Neural crest cell (in vitro differentiated cells): Measurements from ENCODE around the gene MEF2C. TPM values are rescaled to one million over a fixed set of nuclear protein-coding genes. Genes with fewer than 3 reads are reported as not detected.

ENCODE experiments used
- DNase-seq: peaks from one replicate; pipeline ENCODE4 v3.0.0; 2021; ENCODE audit warnings: low read depth, mixed read lengths, low spot score
- H3K27ac Mint-ChIP-seq: one replicate; pipeline ENCODE4 v1.8.0; 2021; ENCODE audit warnings: mild to moderate bottlenecking, mixed read lengths; ENCODE audit not compliant: unreplicated experiment
- H3K27me3 Mint-ChIP-seq: 2 replicates; pipeline ENCODE4 v1.8.0; 2021; ENCODE audit warnings: low read depth, mild to moderate bottlenecking, mixed read lengths
- H3K36me3 Mint-ChIP-seq: 2 replicates; pipeline ENCODE4 v1.8.0; 2021; ENCODE audit warnings: low read depth, mild to moderate bottlenecking, mixed read lengths
- H3K4me1 Mint-ChIP-seq: 2 replicates; pipeline ENCODE4 v1.8.0; 2021; ENCODE audit warnings: mixed read lengths
- H3K4me3 Mint-ChIP-seq: one replicate; pipeline ENCODE4 v1.8.0; 2021; ENCODE audit warnings: mild to moderate bottlenecking, mixed read lengths
- H3K9me3 Mint-ChIP-seq: 2 replicates; pipeline ENCODE4 v1.8.0; 2021; ENCODE audit warnings: mixed read lengths
- total RNA-seq: library from RNA; stranded (reverse); gene quantifications from 2 replicates; pipeline ENCODE4 v1.2.1, GENCODE V29; 2021
- TF ChIP-seq, protein P1 (sequence below): fragments of 200-600 bp; sonication (generic); conservative IDR thresholded peaks from 2 replicates; pipeline ENCODE4 v1.5.0; 2021; ENCODE audit warnings: antibody characterized with exemption, mild to moderate bottlenecking

MEF2C gene
- total RNA-seq, 1 donor from 2014 or later = 46.0 TPM

DNA sequence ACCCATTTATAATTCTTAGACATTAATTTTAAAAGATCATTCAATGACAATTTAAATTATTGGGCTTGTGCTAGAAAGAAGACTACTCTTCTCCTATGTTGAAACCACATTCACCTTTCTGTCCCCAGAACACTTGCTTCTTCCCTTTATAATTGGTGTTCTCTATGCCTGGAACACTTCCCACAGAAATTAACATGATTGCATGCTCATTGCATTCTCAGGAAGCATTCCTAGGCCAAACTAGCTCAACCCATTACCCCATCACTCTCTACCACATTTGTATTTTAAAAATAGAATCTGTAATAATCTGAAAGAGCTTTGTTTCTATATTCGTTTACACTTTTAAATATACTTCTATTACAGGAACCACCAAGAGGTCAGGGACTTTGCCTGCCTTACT lies 184.7 kb downstream of the MEF2C start:
- Mint-ChIP-seq H3K4me1 (peaks cover 10% of the 10 kb centered on the region), H3K27ac (no peak overlapping the region), H3K9me3 (peaks cover 3% of the 10 kb centered on the region), H3K27me3 (peaks cover 80% of the 10 kb centered on the region), H3K4me3 (no peak overlapping the region), H3K36me3 (no peaks in the 10 kb centered on the region)
- no peak for DNase-seq
- TF ChIP-seq, protein P1, sequence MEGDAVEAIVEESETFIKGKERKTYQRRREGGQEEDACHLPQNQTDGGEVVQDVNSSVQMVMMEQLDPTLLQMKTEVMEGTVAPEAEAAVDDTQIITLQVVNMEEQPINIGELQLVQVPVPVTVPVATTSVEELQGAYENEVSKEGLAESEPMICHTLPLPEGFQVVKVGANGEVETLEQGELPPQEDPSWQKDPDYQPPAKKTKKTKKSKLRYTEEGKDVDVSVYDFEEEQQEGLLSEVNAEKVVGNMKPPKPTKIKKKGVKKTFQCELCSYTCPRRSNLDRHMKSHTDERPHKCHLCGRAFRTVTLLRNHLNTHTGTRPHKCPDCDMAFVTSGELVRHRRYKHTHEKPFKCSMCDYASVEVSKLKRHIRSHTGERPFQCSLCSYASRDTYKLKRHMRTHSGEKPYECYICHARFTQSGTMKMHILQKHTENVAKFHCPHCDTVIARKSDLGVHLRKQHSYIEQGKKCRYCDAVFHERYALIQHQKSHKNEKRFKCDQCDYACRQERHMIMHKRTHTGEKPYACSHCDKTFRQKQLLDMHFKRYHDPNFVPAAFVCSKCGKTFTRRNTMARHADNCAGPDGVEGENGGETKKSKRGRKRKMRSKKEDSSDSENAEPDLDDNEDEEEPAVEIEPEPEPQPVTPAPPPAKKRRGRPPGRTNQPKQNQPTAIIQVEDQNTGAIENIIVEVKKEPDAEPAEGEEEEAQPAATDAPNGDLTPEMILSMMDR = no peak

DNA sequence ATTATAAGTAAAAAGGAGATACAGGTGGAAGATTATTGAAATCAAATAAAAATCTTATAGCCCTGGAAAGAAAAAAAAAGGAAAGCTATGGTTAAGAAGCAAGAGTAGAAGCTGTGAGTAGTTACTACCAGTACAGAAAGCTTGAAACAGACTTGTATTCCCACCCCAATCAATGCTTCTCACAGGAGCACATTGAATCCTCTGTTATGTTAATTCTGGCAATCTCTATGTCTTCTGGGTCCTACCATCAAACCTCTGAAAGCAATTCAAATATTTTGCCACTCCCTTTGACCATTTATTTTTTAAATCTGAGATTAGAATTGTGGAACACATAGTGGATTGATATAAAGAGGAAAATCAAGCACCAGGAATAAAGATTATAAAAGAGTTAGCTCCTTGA lies 186.5 kb downstream of the MEF2C start:
- TF ChIP-seq, protein P1 = no peak
- peaks cover 13% of the 10 kb centered on the region for H3K4me1 Mint-ChIP-seq
- H3K9me3 Mint-ChIP-seq = peaks cover 2% of the 10 kb centered on the region
- no peak for DNase-seq
- no peaks in the 10 kb centered on the region for H3K36me3 Mint-ChIP-seq
- no peak overlapping the region for H3K4me3 Mint-ChIP-seq
- H3K27me3 Mint-ChIP-seq = peaks cover 92% of the 10 kb centered on the region
- H3K27ac Mint-ChIP-seq = no peak overlapping the region

DNA sequence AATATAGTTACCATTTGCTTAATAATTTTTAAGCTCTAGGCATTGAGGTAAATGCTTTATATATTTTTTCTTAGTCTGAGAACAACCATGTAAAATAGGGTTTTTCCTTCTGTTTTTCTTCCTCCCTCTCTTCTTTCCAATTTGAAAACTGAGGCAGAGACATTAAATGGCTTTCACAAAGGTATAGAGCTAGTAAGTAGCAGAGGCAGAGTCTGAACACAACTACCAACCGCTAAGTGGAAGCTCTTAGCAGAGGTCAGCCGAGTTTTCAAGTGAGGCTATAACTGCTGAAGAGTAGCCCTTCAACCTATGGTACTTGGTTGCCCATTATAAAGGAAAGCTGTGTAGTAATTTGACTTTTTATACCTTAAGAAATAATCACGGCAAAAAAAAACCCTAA lies 187.1 kb downstream of the MEF2C start:
- no peak for DNase-seq
- H3K27ac Mint-ChIP-seq = no peak overlapping the region
- peaks cover 96% of the 10 kb centered on the region for H3K27me3 Mint-ChIP-seq
- TF ChIP-seq, protein P1 = no peak
- H3K36me3 Mint-ChIP-seq = peaks cover 2% of the 10 kb centered on the region
- no peaks in the 10 kb centered on the region for H3K9me3 Mint-ChIP-seq
- peaks cover 19% of the 10 kb centered on the region for H3K4me1 Mint-ChIP-seq
- no peak overlapping the region for H3K4me3 Mint-ChIP-seq

DNA sequence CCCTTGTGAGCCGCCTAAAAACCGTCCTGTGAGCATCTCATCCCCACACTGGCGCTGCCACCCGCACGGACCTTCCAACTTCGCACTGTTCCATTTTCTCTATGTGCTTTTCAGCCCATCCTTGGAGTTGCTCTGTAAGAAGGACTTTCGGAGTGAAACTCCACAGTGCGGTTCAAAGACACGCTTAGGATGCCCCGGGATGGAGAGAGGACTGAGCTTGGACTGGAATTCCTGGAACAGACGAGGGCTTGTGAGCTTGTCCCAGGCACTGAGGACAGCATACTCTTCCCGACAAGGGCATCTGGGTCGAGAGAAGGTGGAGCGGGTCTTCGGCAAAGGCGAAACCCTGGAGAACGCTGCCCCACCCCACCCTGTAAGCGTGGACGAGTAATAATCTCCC lies 187.8 kb downstream of the MEF2C start:
- Mint-ChIP-seq H3K27ac (no peak overlapping the region), H3K9me3 (no peaks in the 10 kb centered on the region), H3K4me3 (no peak overlapping the region), H3K27me3 (peaks cover 99% of the 10 kb centered on the region), H3K4me1 (peaks cover 24% of the 10 kb centered on the region), H3K36me3 (peaks cover 3% of the 10 kb centered on the region)
- TF ChIP-seq, protein P1 = no peak
- no peak for DNase-seq

DNA sequence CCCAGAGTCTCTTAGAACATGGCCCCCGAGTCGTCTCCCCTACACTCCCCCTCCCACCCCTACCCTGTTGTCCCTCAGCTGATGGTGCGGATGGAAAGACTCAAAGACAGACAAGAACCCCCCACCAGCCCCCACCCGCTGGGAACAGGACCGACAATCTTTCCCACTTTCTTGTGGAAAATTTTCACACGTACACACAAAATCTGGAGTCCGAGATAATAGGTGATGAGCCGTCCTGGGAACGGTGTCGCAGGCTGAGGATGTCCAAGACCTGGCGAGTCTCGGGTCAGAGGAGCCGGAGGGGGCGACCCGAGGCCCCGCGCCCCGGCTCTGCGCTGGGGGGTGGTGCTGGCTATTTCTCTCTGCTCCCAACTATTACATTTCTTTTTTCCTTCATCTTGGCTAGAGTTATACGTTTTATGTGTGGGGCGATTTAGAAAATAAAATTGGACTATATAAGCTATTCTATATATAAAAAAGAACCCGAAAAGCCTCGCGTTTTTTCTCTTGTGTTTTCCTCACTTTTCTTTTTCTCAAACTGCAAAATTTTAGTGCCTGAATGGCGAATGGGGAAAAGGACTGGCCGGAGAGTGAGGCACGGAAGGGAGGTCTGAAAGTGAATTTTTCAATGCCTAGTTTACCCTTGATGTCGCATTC lies 188.8 kb downstream of the MEF2C start:
- TF ChIP-seq, protein P1 = no peak
- Mint-ChIP-seq H3K9me3 (no peaks in the 10 kb centered on the region), H3K4me1 (peaks cover 29% of the 10 kb centered on the region), H3K27ac (no peak overlapping the region), H3K4me3 (no peak overlapping the region), H3K27me3 (peaks cover 99% of the 10 kb centered on the region), H3K36me3 (peaks cover 3% of the 10 kb centered on the region)
- no peak for DNase-seq
